Right lobe of liver (tissue), 6 donors: Measurements from ENCODE around the gene SYT17. TPM values are rescaled to one million over a fixed set of nuclear protein-coding genes. Genes with fewer than 3 reads are reported as not detected.

Source experiments
- ATAC-seq, 4 donors: fragments of 200-7000 bp; cut with Tn5 transposase; one replicate each; pipeline ENCODE4 v1.9.1; 2020; ENCODE audit warnings: mild to moderate bottlenecking in 4 of 4, moderate library complexity in 4 of 4
- DNase-seq, 3 donors: peaks; one replicate each; pipeline ENCODE4 v3.0.0-alpha.2; 2020
- H3K27ac ChIP-seq, 3 donors: fragments of 200-600 bp; one replicate each; pipeline ENCODE4 v1.8.0; 2022
- H3K27me3 ChIP-seq, 2 donors: fragments of 200-600 bp; one replicate each; pipeline ENCODE4 v1.8.0; 2022
- H3K36me3 ChIP-seq, 4 donors: fragments of 200-600 bp; sonication (generic) in 1 of 4; one replicate each; pipeline versions ENCODE4 v1.5.1 to v1.8.0; 2017 to 2022; ENCODE audit warnings: control low read depth in 1 of 4
- H3K4me1 ChIP-seq, 4 donors: fragments of 200-600 bp; sonication (generic) in 1 of 4; one replicate each; pipeline versions ENCODE4 v1.5.1 to v1.8.0; 2017 to 2022; ENCODE audit warnings: control low read depth in 1 of 4
- H3K4me3 ChIP-seq, 3 donors: fragments of 200-600 bp; one replicate each; pipeline ENCODE4 v1.8.0; 2022
- H3K9me3 ChIP-seq, 4 donors: fragments of 200-600 bp; sonication (generic) in 1 of 4; one replicate each; pipeline versions ENCODE4 v1.5.1 to v1.8.0; 2017 to 2022; ENCODE audit warnings: control low read depth in 1 of 4
- POLR2A ChIP-seq: fragments of 450-650 bp; IDR thresholded peaks from one replicate; pipeline ENCODE4 v1.6.1; 2017; ENCODE audit warnings: antibody characterized with exemption, mild to moderate bottlenecking
- WGBS: methylation state at CpG from one replicate; pipeline ENCODE4 v1.1.6; 2018; ENCODE audit warnings: low coverage, low lambda C conversion rate; ENCODE audit not compliant: insufficient coverage; ENCODE audit errors: missing lambda C conversion rate; 5-methylcytosine and 5-hydroxymethylcytosine counted together
- intact Hi-C, 2 donors: fragments of 100-400 bp; cut with DNase I; formaldehyde crosslinking; loops; one replicate each; pipeline versions ENCODE4 v1.11.2 to v1.14.1; 2022
- total RNA-seq, 6 experiments: library from RNA; depleted of rRNA in 2 of 6; stranded (reverse); fragments of >200 nt in 2 of 6; fragmentation: NEBNext Ultra II Directional in 3 of 6; extraction: Animal tissue kit (Norgen Biotek cat#: 25700) in 3 of 6; gene quantifications; one replicate each; pipeline versions ENCODE4 v1.1.0 to v1.2.4, GENCODE V29; 2016 to 2023
- TF ChIP-seq, protein P1 (sequence below), 4 donors: fragments of 200-600 bp in 3 of 4; fragments of 450-650 bp in 1 of 4; IDR thresholded peaks; one replicate each; pipeline versions ENCODE4 v1.5.1 to v1.8.0; 2016 to 2022; ENCODE audit warnings: antibody characterized with exemption in 4 of 4, mild to moderate bottlenecking in 2 of 4
- donor health status: DM: no; HTN: yes; CAD: no.
- donor health status: DM: no; HTN: no; CAD: no.
- donor health status: DM: no; HTN: no; CAD: no.
- donor health status: DM: no; HTN: yes; CAD: no.
- donor health status: DM: no; HTN: yes; CAD: no.

The SYT17 gene
- total RNA-seq, 6 experiments from 2014 or later, result 8.2 to 14.1 (median 9.5) TPM

DNA sequence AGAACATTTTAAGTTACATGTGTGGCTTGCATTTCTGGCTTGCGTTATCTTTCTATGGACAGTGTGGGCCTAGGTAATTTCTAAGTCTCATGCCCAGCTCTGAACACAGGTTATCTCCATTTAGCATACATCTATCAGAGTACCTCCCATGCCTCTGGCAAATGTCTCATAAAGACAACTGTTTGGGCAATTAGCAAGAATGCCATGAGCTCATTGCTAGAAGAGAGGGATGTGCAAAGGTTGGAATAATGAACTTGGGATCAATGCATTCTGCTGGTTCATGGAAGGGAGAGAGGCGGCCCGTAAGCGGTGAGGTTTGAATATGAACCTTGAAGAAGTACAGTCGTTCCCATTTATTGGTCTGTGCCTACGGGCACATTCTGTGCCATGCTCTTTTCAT is 14.4 kb downstream of the SYT17 start:
- TF ChIP-seq POLR2A, result peak; percentile 51
- TF ChIP-seq, protein P1, sequence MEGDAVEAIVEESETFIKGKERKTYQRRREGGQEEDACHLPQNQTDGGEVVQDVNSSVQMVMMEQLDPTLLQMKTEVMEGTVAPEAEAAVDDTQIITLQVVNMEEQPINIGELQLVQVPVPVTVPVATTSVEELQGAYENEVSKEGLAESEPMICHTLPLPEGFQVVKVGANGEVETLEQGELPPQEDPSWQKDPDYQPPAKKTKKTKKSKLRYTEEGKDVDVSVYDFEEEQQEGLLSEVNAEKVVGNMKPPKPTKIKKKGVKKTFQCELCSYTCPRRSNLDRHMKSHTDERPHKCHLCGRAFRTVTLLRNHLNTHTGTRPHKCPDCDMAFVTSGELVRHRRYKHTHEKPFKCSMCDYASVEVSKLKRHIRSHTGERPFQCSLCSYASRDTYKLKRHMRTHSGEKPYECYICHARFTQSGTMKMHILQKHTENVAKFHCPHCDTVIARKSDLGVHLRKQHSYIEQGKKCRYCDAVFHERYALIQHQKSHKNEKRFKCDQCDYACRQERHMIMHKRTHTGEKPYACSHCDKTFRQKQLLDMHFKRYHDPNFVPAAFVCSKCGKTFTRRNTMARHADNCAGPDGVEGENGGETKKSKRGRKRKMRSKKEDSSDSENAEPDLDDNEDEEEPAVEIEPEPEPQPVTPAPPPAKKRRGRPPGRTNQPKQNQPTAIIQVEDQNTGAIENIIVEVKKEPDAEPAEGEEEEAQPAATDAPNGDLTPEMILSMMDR (IDR thresholded peaks at IDR 0.05), result no peak
- Histone ChIP-seq H3K4me3 (peak overlapping the region in 2 of 3 donors; percentile 37 to 53), H3K27me3 (no peaks in the 10 kb centered on the region), H3K36me3 (no peaks in the 10 kb centered on the region), H3K27ac (peak overlapping the region; percentile 50 to 84 (median 71)), H3K4me1 (peaks cover 0 to 17% (median 0%) of the 10 kb centered on the region in 4 donors), H3K9me3 (no peaks in the 10 kb centered on the region)
- peak; percentile 2 to 40 (median 20) for ATAC-seq
- WGBS, result 32% methylated on average over 6 of the region's 6 CpGs
- no peak for DNase-seq
- intact Hi-C loops, result no loop called here

DNA sequence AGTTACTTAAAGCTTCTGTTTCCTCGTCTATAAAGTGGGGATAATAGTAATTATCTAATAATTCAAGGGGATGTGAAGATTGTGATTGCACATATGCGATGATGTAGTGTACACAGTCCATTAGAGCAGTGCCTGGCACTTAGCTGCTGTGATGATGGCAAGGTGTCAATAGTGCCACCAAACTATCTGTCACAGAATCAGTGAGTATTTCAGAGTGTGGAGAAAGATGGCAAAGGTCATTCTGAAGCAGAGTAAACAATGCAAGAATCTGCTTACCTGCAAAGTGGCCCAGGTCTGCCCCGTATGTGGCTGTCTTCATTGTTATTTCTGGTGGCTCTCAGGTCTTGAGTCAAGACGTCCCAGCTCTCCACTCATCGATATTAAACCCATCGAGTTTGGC is 15.1 kb downstream of the SYT17 start:
- no peaks in the 10 kb centered on the region for H3K9me3 ChIP-seq
- TF ChIP-seq, protein P1 (IDR thresholded peaks at IDR 0.05), result no peak
- peak; percentile 67 for TF ChIP-seq POLR2A
- H3K27me3 ChIP-seq, result no peaks in the 10 kb centered on the region
- DNase-seq, result peak in 1 of 3 donors; percentile 74
- peak overlapping the region; percentile 22 to 53 (median 37) for H3K4me3 ChIP-seq
- peak overlapping the region; percentile 74 to 88 (median 84) for H3K27ac ChIP-seq
- intact Hi-C loops, result no loop called here
- WGBS, result 36% methylated on average over 6 of the region's 6 CpGs
- peak; percentile 76 to 77 (median 76) for ATAC-seq
- no peaks in the 10 kb centered on the region for H3K36me3 ChIP-seq
- peaks cover 0 to 17% (median 0%) of the 10 kb centered on the region in 4 donors for H3K4me1 ChIP-seq

DNA sequence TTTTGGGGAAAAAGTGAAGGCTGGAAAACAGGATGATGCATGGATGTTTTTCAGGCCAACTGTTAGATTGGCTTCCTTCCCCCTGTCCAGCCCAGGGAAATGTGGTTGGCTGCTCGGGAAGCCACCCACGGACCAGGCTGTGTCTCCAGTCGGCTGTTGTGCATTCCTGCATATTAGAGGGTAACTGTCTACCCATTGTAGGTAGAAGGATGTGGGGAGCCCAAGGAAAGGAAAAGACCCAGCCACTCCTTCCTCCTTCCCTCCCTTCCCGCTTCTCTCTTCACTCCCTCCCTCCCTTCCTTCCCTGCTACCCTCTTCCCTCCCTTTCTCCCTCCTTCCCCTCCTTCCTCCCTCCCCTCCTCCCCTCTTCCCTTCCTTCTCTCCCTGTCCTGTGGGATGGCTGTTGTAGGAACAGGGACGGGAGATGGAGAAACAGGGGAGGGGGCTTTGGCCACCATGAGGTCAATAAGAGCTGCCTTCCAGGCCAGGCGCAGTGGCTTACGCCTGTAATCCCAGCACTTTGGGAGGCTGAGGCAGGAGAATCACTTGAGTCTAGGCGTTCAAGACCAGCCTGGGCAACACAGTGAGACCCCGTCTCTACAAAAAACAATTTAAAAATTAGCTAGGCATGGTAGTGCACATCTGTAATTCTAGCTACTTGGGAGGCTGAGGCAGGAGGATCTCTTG is 16.9 kb downstream of the SYT17 start:
- Histone ChIP-seq H3K9me3 (no peaks in the 10 kb centered on the region), H3K27ac (peak overlapping the region; percentile 74 to 84 (median 80)), H3K27me3 (no peaks in the 10 kb centered on the region), H3K36me3 (no peaks in the 10 kb centered on the region), H3K4me3 (peak overlapping the region; percentile 26 to 53 (median 37)), H3K4me1 (peaks cover 0 to 24% (median 2%) of the 10 kb centered on the region in 4 donors)
- no peak for DNase-seq
- intact Hi-C loops, result no loop called here
- ATAC-seq, result peak; percentile 21 to 47 (median 24)
- TF ChIP-seq POLR2A, result no peak
- TF ChIP-seq, protein P1 (IDR thresholded peaks at IDR 0.05), result no peak
- WGBS, result 37% methylated on average over 4 of the region's 9 CpGs

DNA sequence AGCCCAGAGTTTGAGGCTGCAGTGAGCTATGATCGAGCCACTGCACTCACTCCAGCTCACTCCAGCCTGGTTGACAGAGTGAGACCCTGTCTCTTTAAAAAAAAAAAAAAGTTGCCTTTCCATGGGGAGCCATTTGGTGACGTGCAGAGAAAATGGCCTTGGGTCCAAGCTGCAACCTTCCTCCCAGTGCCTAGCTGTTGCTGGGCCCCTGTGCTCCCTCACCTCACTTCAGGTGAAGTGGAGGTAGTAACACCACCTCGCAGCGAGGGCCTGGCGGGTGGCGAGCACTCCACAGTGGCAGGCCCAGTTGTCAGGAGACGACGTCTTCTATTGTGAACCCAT is 17.4 kb downstream of the SYT17 start:
- H3K4me3 ChIP-seq, result peak overlapping the region; percentile 26 to 53 (median 37)
- peak overlapping the region in 2 of 3 donors; percentile 80 to 84 for H3K27ac ChIP-seq
- TF ChIP-seq POLR2A, result no peak
- TF ChIP-seq, protein P1 (IDR thresholded peaks at IDR 0.05), result no peak
- 82% methylated on average over 6 of the region's 8 CpGs for WGBS
- H3K9me3 ChIP-seq, result no peaks in the 10 kb centered on the region
- H3K27me3 ChIP-seq, result no peaks in the 10 kb centered on the region
- H3K4me1 ChIP-seq, result peaks cover 0 to 29% (median 4%) of the 10 kb centered on the region in 4 donors
- no peaks in the 10 kb centered on the region for H3K36me3 ChIP-seq
- intact Hi-C loops, result no loop called here
- ATAC-seq (no peak), DNase-seq (no peak)
